GM23338 (cell line): ENCODE measurements around the gene SLC15A1.

Source experiments
- POLR2AphosphoS5 ChIP-seq: IDR thresholded peaks from 2 replicates; pipeline ENCODE4 v1.6.1; 2016; ENCODE audit warnings: antibody characterized with exemption, low read depth
- REST ChIP-seq: IDR thresholded peaks from one replicate; pipeline ENCODE4 v1.6.1; 2018; ENCODE audit warnings: antibody characterized with exemption; ENCODE audit not compliant: unreplicated experiment
- TF ChIP-seq, protein P1 (sequence below), 2 experiments: fragments of 200-600 bp in 1 of 2; sonication (generic) in 1 of 2; conservative IDR thresholded peaks; 2 replicates each; pipeline versions ENCODE4 v1.5.1 to v1.6.1; 2016 to 2017; ENCODE audit warnings: antibody characterized with exemption in 2 of 2, low read depth in 2 of 2, mild to moderate bottlenecking in 2 of 2, moderate library complexity in 1 of 2

DNA sequence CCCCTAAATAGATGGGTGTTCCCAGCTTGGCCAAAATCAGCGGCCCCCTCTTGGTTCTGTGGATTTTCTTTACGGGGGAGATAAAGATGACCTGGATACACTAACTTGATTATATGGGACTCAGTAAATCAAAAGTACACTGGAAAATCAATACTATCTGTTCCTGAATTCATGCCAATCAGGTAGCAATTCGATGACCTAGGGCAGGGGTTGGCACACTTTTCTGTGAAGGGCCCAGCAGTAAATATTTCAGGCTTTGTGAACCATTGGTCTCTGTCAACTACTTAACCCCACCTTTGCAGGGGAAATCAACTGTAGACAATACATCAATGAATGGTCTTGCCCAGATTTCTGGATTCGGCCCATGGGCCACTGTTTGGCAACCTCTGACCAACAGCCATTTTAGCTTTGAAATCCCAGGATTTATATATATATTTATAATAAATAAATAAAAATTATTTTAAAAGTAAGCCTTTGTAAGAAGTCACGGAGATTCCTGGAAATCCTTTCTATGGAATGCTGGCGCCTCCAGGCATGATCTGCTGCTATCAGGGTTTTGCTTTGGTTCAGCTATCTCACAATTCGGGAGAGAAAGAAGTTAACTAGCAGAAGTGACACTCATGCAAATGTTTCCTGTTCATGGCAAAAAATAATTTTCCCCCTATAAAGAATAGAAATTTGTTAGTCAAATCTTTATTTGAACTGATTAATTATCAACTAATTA is 32.8 kb downstream of the SLC15A1 start:
- TF ChIP-seq REST: no peak
- TF ChIP-seq, protein P1, sequence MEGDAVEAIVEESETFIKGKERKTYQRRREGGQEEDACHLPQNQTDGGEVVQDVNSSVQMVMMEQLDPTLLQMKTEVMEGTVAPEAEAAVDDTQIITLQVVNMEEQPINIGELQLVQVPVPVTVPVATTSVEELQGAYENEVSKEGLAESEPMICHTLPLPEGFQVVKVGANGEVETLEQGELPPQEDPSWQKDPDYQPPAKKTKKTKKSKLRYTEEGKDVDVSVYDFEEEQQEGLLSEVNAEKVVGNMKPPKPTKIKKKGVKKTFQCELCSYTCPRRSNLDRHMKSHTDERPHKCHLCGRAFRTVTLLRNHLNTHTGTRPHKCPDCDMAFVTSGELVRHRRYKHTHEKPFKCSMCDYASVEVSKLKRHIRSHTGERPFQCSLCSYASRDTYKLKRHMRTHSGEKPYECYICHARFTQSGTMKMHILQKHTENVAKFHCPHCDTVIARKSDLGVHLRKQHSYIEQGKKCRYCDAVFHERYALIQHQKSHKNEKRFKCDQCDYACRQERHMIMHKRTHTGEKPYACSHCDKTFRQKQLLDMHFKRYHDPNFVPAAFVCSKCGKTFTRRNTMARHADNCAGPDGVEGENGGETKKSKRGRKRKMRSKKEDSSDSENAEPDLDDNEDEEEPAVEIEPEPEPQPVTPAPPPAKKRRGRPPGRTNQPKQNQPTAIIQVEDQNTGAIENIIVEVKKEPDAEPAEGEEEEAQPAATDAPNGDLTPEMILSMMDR (conservative IDR thresholded peaks at IDR 0.05; ENCODE audit: low read depth in 2 of 2): no peak
- no peak for TF ChIP-seq POLR2AphosphoS5
